GM12878 (cell line): ENCODE data around the gene PLXNC1. TPM values are rescaled to one million over a fixed set of nuclear protein-coding genes. Genes with fewer than 3 reads are reported as not detected.
A peak's percentile ranks its signal among the peaks of the same experiment; 100 is the strongest.

ENCODE experiments used
- ATAC-seq: fragments of 200-7000 bp; cut with Tn5 transposase; 3 replicates; pipeline ENCODE4 v1.9.1; 2020; ENCODE audit warnings: mild to moderate bottlenecking, moderate library complexity
- BruUV-seq: library from RNA; stranded (reverse); fragments of 400-500 nt; replicated peaks from 2 replicates; lab custom pipeline; 2021; lab: Mats Ljungman, UMichigan
- CTCF ChIA-PET: fragments of 300-600 bp; sonication (Branson Sonifier 250); formaldehyde crosslinking; extraction: SDS; loops from one replicate; lab custom pipeline; 2021; ENCODE audit warnings: inconsistent platforms; lab: Yijun Ruan, JAX
- POLR2A ChIA-PET: fragments of 350-600 bp; formaldehyde crosslinking; extraction: SDS; loops from one replicate; lab custom pipeline; 2021; ENCODE audit warnings: inconsistent platforms; lab: Charles Lee
- RAD21 ChIA-PET: fragments of 300-600 bp; sonication (Branson Sonifier 250); formaldehyde crosslinking; loops from one replicate; lab custom pipeline; 2023; ENCODE audit warnings: antibody characterized with exemption; ENCODE audit not compliant: unreplicated experiment; lab: Charles Lee
- SMC1A ChIA-PET: fragments of 300-600 bp; sonication (Branson Sonifier 250); formaldehyde crosslinking; loops from one replicate; lab custom pipeline; 2023; ENCODE audit not compliant: unreplicated experiment, uncharacterized antibody; lab: Charles Lee
- DNase-seq: peaks from one replicate; pipeline ENCODE4 v3.0.0-alpha.2; 2011; ENCODE audit warnings: low read depth, low spot score
- FAIRE-seq: peaks from 3 replicates; lab custom pipeline; 2011; peaks lifted over from hg19 to GRCh38; lab: Jason Lieb, UNC
- H2AFZ ChIP-seq: 2 replicates; pipeline ENCODE4 v1.6.0; 2011; ENCODE audit warnings: low read depth, low read length, control low read depth; ENCODE audit not compliant: control insufficient read depth
- H3K27ac ChIP-seq: 2 replicates; pipeline ENCODE4 v1.5.1; 2011; ENCODE audit warnings: control low read depth; ENCODE audit not compliant: control insufficient read depth, insufficient read depth
- H3K27me3 ChIP-seq, 2 experiments: replicated peaks in 1 of 2; 2 replicates each; pipeline versions ENCODE4 v1.6.0 to v1.6.1; 2011; ENCODE audit warnings: low read length in 1 of 2; ENCODE audit not compliant: control insufficient read depth in 2 of 2, insufficient read depth in 2 of 2
- H3K36me3 ChIP-seq, 2 experiments: 2 replicates each; pipeline ENCODE4 v1.5.1; 2011; ENCODE audit warnings: low read length in 1 of 2; ENCODE audit not compliant: control insufficient read depth in 2 of 2, insufficient read depth in 2 of 2
- H3K4me1 ChIP-seq: 2 replicates; pipeline ENCODE4 v1.6.1; 2011; ENCODE audit warnings: mild to moderate bottlenecking, low read length, moderate library complexity, mixed read lengths; ENCODE audit not compliant: control insufficient read depth, insufficient read depth
- H3K4me2 ChIP-seq: 2 replicates; pipeline ENCODE4 v1.6.0; 2011; ENCODE audit warnings: control low read depth; ENCODE audit not compliant: control insufficient read depth, insufficient read depth
- H3K4me3 ChIP-seq: fragments of 200-600 bp; sonication (generic); 2 replicates; pipeline ENCODE4 v1.5.1; 2016
- H3K79me2 ChIP-seq: 2 replicates; pipeline ENCODE4 v1.6.0; 2011; ENCODE audit warnings: low read length; ENCODE audit not compliant: control insufficient read depth, insufficient read depth
- H3K9ac ChIP-seq: 2 replicates; pipeline ENCODE4 v1.8.0; 2011; ENCODE audit warnings: low read length, control low read depth, mixed read lengths; ENCODE audit not compliant: control insufficient read depth, insufficient read depth
- H3K9me3 ChIP-seq: replicated peaks from 3 replicates; pipeline ENCODE4 v1.5.1; 2011; ENCODE audit warnings: mild to moderate bottlenecking, low read length; ENCODE audit not compliant: control insufficient read depth, insufficient read depth
- H4K20me1 ChIP-seq: 2 replicates; pipeline ENCODE4 v1.6.0; 2011; ENCODE audit not compliant: control insufficient read depth, insufficient read depth
- ATF7 ChIP-seq: fragments of 450-650 bp; IDR thresholded peaks from 2 replicates; pipeline ENCODE4 v1.6.1; 2016; ENCODE audit warnings: low read depth, mild to moderate bottlenecking
- DPF2 ChIP-seq: fragments of 450-650 bp; IDR thresholded peaks from 2 replicates; pipeline ENCODE4 v1.6.1; 2017; ENCODE audit warnings: mild to moderate bottlenecking
- EED ChIP-seq: sonication (generic); IDR thresholded peaks from 2 replicates; pipeline ENCODE4 v1.6.1; 2016; ENCODE audit warnings: antibody characterized with exemption, low read depth
- EP300 ChIP-seq, 2 experiments: fragments of 150-350 bp in 1 of 2; IDR thresholded peaks; 2 replicates each; pipeline ENCODE4 v1.6.1; 2011 to 2012; ENCODE audit warnings: low read depth in 2 of 2, low read length in 2 of 2, borderline replicate concordance in 1 of 2, improper control_type of control experiment in 1 of 2, inconsistent platforms in 1 of 2; ENCODE audit not compliant: control insufficient read depth in 1 of 2
- GATAD2B ChIP-seq: fragments of 450-650 bp; conservative IDR thresholded peaks from 2 replicates; pipeline ENCODE4 v1.6.1; 2017; ENCODE audit warnings: low read depth, mild to moderate bottlenecking, moderate library complexity
- JUNB ChIP-seq: IDR thresholded peaks from 2 replicates; pipeline ENCODE4 v1.6.1; 2016; ENCODE audit warnings: antibody characterized with exemption, mild to moderate bottlenecking
- NBN ChIP-seq: fragments of 450-650 bp; IDR thresholded peaks from 2 replicates; pipeline ENCODE4 v1.6.1; 2016
- NFIC ChIP-seq: IDR thresholded peaks from 2 replicates; pipeline ENCODE4 v1.6.1; 2012; ENCODE audit warnings: low read depth, mild to moderate bottlenecking, inconsistent platforms, low read length, moderate library complexity
- NR2F1 ChIP-seq: fragments of 450-650 bp; conservative IDR thresholded peaks from 2 replicates; pipeline ENCODE4 v1.6.1; 2017; ENCODE audit warnings: mild to moderate bottlenecking
- PAX5 ChIP-seq: IDR thresholded peaks from 2 replicates; pipeline ENCODE4 v1.6.1; 2011; ENCODE audit warnings: low read depth, low read length, borderline replicate concordance
- POLR2A ChIP-seq: IDR thresholded peaks from 2 replicates; pipeline ENCODE4 v1.6.1; 2011; ENCODE audit warnings: low read depth, mild to moderate bottlenecking, low read length
- RUNX3 ChIP-seq: IDR thresholded peaks from 2 replicates; pipeline ENCODE4 v1.6.1; 2012; ENCODE audit warnings: low read length, inconsistent platforms
- SUPT20H ChIP-seq: IDR thresholded peaks from 2 replicates; pipeline ENCODE4 v1.6.1; 2011; ENCODE audit warnings: low read depth, mild to moderate bottlenecking, low read length, moderate library complexity, borderline replicate concordance; ENCODE audit not compliant: control insufficient read depth
- ZNF24 ChIP-seq: fragments of 450-650 bp; IDR thresholded peaks from 2 replicates; pipeline ENCODE4 v1.6.1; 2017; ENCODE audit warnings: antibody characterized with exemption, mild to moderate bottlenecking
- WGBS: methylation state at CpG from one replicate; pipeline ENCODE4 v1.1.6; 2016; ENCODE audit warnings: low lambda C conversion rate; ENCODE audit not compliant: insufficient replicate concordance, insufficient coverage; ENCODE audit errors: missing lambda C conversion rate; 5-methylcytosine and 5-hydroxymethylcytosine counted together
- in situ Hi-C: fragments of 300-500 bp; cut with MboI; formaldehyde crosslinking; loops from 9 replicates; pipeline ENCODE4 v1.14.3; 2018; ENCODE audit warnings: mixed read lengths
- intact Hi-C: fragments of 100-400 bp; cut with micrococcal nuclease; formaldehyde crosslinking; loops from one replicate; pipeline ENCODE4 v1.14.2; 2022; ENCODE audit not compliant: unreplicated experiment
- polyA plus RNA-seq, 11 experiments: library from polyadenylated mRNA; depleted of rRNA in 4 of 11; unstranded in 6 of 11; stranded (reverse) in 5 of 11; fragments of >200 nt; fragmentation: Nextera tagmentation in 4 of 11; fragmentation: Illumina TruSeq in 1 of 11; extraction: Ambion mirVana in 4 of 11; extraction: Trizol in 1 of 11; gene quantifications; 1 replicate in 1 of 11; 2 replicates in 10 of 11; pipeline versions ENCODE4 v1.2.1 to v1.2.3, GENCODE V29; 2011 to 2016; ENCODE audit warnings: inconsistent platforms in 2 of 11, missing spikeins in 2 of 11, low read depth in 1 of 11
- total RNA-seq, 4 experiments: library from RNA; depleted of rRNA in 3 of 4; stranded (reverse); fragments of >200 nt in 3 of 4; fragmentation: Illumina TruSeq in 1 of 4; extraction: Trizol in 1 of 4; gene quantifications; 2 replicates each; pipeline versions ENCODE4 v1.2.1 to v1.2.3, GENCODE V29; 2013 to 2021
- TF ChIP-seq, protein P1 (sequence below): fragments of 450-650 bp; IDR thresholded peaks from 2 replicates; pipeline ENCODE4 v1.6.1; 2016; ENCODE audit warnings: mild to moderate bottlenecking
- TF ChIP-seq, protein P2 (sequence below): IDR thresholded peaks from 2 replicates; pipeline ENCODE4 v1.6.1; 2012; ENCODE audit warnings: low read depth, low read length, improper control_type of control experiment
- TF ChIP-seq, protein P3 (sequence below): fragments of 450-650 bp; IDR thresholded peaks from 2 replicates; pipeline ENCODE4 v1.6.1; 2017; ENCODE audit warnings: low read depth, mild to moderate bottlenecking, moderate library complexity

PLXNC1 gene
- total and polyA plus RNA-seq, 10 of the 15 experiments (the other 5 are each of a cell fraction or from before 2014, with no cell fraction given), result 5.2 to 41.2 (median 24.6) TPM

DNA sequence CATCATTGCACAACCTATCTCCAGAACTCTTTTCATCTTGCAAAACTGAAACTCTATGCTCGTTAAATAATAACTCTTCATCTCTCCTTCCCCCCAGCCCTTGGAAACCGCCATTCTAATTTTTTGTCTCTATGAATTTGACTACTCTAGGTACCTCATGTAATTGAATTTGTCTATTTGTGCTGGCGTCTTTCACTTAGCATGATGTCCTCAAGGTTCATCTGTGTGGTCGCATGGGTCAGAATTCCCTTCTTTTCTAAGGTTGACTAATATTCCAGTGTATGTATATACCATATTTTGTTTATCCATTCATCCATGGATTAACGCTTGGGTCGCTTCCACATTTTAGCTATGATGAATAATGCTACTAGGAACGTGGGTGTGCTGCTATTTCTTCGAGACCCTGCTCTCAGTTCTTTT, 80.1 kb downstream of the PLXNC1 start:
- SMC1A ChIA-PET, result interaction anchor here (0.6 to 2.7 kb wide), 9 partner anchors 9 to 302 kb away, joined by 3 to 16 read pairs (median 3); no protein-coding TSS in a partner anchor
- H2AFZ ChIP-seq, result no peak overlapping the region
- in situ Hi-C loops, result no loop called here
- POLR2A ChIA-PET, result interaction anchor here (0.5 to 1.7 kb wide), 5 partner anchors 14 to 85 kb away, joined by 3 to 8 read pairs (median 4); no protein-coding TSS in a partner anchor
- H3K36me3 ChIP-seq, result peaks cover 0 to 22% of the 10 kb centered on the region in 2 experiments; a peak in 3 of 4 replicates
- H3K4me3 ChIP-seq, result no peak overlapping the region
- RAD21 ChIA-PET, result interaction anchor here (0.6 to 1.5 kb wide), 2 partner anchors 10 to 42 kb away, joined by 3 to 4 read pairs; no protein-coding TSS in a partner anchor
- H4K20me1 ChIP-seq, result no peaks in the 10 kb centered on the region
- DNase-seq (no peak), FAIRE-seq (no peak), ATAC-seq (peak; percentile 83)
- WGBS, result 23% methylated on average over 8 of the region's 8 CpGs
- no peaks in the 10 kb centered on the region for H3K79me2 ChIP-seq
- H3K9ac ChIP-seq, result no peak overlapping the region
- BruUV-seq, result no TSS peak
- 0 out of 2 replicates have a peak overlapping the region, but pooled peaks have one; percentile 13 for H3K27ac ChIP-seq
- peaks cover 39% of the 10 kb centered on the region for H3K4me1 ChIP-seq
- H3K4me2 ChIP-seq, result peak overlapping the region; percentile 68
- intact Hi-C loops, result loop anchor here (1.0 to 2.0 kb wide), 3 partner anchors 20 to 78 kb away; no protein-coding TSS in a partner anchor
- H3K27me3 ChIP-seq, result no peaks in the 10 kb centered on the region
- CTCF ChIA-PET, result no interaction called here
- H3K9me3 ChIP-seq, result no peaks in the 10 kb centered on the region; the same call in 2 of the 3 replicates
- TF ChIP-seq, protein P1, sequence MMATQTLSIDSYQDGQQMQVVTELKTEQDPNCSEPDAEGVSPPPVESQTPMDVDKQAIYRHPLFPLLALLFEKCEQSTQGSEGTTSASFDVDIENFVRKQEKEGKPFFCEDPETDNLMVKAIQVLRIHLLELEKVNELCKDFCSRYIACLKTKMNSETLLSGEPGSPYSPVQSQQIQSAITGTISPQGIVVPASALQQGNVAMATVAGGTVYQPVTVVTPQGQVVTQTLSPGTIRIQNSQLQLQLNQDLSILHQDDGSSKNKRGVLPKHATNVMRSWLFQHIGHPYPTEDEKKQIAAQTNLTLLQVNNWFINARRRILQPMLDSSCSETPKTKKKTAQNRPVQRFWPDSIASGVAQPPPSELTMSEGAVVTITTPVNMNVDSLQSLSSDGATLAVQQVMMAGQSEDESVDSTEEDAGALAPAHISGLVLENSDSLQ, result 0 out of 2 replicates have a peak, but pooled peaks have one; percentile 8
- TF ChIP-seq NFIC, result peak; percentile 43; the same call in 1 of the 2 replicates
- peak; percentile 50; the same call in 1 of the 2 replicates for TF ChIP-seq ATF7
- peak; percentile 39; the same call in 1 of the 2 replicates for TF ChIP-seq GATAD2B
- TF ChIP-seq PAX5, result 0 out of 2 replicates have a peak, but pooled peaks have one; percentile 36
- TF ChIP-seq RUNX3, result peak; percentile 61
- TF ChIP-seq EP300 (IDR thresholded peaks at IDR 0.05; ENCODE audit: borderline replicate concordance in 1 of 2, control insufficient read depth in 1 of 2, low read depth in 2 of 2, low read length in 2 of 2), result peak in 1 of 2 experiments; percentile 39; a peak in 1 of 4 replicates
- peak; percentile 71 for TF ChIP-seq NBN
- peak; percentile 22; the same call in 1 of the 2 replicates for TF ChIP-seq JUNB
- TF ChIP-seq SUPT20H, result no peak
- TF ChIP-seq DPF2, result peak; percentile 73; the same call in 1 of the 2 replicates
- no peak for TF ChIP-seq POLR2A
- TF ChIP-seq, protein P2, sequence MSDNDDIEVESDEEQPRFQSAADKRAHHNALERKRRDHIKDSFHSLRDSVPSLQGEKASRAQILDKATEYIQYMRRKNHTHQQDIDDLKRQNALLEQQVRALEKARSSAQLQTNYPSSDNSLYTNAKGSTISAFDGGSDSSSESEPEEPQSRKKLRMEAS, result no peak
- peak; percentile 66; the same call in 1 of the 2 replicates for TF ChIP-seq EED
- TF ChIP-seq, protein P3, sequence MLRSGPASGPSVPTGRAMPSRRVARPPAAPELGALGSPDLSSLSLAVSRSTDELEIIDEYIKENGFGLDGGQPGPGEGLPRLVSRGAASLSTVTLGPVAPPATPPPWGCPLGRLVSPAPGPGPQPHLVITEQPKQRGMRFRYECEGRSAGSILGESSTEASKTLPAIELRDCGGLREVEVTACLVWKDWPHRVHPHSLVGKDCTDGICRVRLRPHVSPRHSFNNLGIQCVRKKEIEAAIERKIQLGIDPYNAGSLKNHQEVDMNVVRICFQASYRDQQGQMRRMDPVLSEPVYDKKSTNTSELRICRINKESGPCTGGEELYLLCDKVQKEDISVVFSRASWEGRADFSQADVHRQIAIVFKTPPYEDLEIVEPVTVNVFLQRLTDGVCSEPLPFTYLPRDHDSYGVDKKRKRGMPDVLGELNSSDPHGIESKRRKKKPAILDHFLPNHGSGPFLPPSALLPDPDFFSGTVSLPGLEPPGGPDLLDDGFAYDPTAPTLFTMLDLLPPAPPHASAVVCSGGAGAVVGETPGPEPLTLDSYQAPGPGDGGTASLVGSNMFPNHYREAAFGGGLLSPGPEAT, result peak; percentile 75
- TF ChIP-seq NR2F1, result peak; percentile 76
- TF ChIP-seq ZNF24, result peak; percentile 63; the same call in 1 of the 2 replicates
